ENCODE data around the gene GRM4.

The GRM4 gene

DNA sequence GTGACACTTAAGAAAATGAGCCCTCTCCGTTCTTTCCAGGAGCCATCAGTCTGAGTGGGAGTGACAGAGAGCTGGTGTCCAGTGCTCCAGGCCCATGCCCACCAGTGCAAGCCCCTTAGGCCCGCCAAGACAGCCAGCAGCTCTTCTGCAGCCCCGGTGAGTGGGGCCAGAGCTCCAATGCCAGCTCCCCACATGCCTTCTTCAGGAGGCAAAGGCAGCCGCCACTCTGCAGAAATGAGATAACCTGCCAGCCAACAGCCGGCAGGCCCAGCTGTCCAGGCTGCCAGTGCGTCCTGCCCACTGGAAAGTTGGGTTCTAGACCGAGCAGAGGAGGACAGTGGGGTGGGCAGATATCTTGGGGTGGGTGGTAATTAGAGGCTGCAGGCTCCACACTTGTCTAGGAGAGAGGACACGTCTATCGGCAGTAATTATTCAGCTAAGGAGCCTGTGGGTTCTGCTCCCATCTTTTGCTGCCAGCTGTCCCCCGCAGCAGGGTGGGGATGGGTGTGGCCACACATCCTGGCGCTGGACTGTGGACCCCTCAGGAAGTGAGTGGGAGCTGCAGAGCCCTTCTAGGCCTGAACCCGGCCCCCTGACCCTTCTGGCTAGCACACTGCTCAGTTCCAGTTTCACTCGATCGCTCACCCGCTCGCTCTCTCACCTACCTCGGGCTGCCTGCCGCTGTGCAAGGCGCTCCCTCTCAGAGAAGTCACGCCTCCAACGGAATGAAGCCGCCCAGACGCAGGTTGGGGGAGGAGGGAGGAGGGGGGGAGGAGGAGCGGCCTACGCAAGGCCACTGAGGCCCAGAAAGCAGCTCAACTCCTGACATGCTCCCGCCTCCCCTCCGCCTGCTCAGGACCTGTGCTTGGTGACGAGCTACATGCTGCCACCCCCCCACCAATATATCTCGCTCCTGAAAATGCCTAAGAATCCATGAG, 3.6 kb downstream of the GRM4 start:
- Histone ChIP-seq H3K36me3 (no peaks in the 10 kb centered on the region), H3K9me3 (no peaks in the 10 kb centered on the region), H3K4me3 (ENCODE audit: low read depth in 1 of 2, low read length in 1 of 2) (no peak overlapping the region), H3K27ac (no peak overlapping the region), H3K4me1 (ENCODE audit: control insufficient read depth in 1 of 2, insufficient read depth in 1 of 2, low read depth in 1 of 2, low read length in 1 of 2) (no peaks in the 10 kb centered on the region), H3K27me3 (peaks cover 99% of the 10 kb centered on the region)
- TF ChIP-seq, protein P1, sequence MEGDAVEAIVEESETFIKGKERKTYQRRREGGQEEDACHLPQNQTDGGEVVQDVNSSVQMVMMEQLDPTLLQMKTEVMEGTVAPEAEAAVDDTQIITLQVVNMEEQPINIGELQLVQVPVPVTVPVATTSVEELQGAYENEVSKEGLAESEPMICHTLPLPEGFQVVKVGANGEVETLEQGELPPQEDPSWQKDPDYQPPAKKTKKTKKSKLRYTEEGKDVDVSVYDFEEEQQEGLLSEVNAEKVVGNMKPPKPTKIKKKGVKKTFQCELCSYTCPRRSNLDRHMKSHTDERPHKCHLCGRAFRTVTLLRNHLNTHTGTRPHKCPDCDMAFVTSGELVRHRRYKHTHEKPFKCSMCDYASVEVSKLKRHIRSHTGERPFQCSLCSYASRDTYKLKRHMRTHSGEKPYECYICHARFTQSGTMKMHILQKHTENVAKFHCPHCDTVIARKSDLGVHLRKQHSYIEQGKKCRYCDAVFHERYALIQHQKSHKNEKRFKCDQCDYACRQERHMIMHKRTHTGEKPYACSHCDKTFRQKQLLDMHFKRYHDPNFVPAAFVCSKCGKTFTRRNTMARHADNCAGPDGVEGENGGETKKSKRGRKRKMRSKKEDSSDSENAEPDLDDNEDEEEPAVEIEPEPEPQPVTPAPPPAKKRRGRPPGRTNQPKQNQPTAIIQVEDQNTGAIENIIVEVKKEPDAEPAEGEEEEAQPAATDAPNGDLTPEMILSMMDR (IDR thresholded peaks at IDR 0.05): no peak

DNA sequence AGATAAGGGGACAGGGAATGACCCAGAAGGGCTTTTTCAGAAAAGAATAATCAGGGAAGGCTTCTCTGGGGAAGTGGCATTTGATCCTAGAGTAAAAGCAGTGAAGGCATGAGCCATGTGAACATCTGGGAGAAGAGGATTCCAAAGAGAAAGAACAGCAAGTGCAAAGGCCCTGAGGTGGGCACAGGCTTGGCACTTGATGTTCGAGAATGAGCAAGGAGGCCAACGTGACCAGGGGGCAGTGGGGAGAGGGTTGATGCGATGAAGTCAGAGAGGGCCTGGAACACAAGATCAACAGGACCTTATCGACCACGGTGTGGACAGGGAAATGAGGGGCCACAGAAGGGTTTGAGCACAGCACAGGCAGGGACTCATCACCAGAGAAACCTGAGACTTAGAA, 5.8 kb downstream of the GRM4 start:
- Histone ChIP-seq H3K27me3 (peaks cover 98% of the 10 kb centered on the region), H3K4me1 (ENCODE audit: control insufficient read depth in 1 of 2, insufficient read depth in 1 of 2, low read depth in 1 of 2, low read length in 1 of 2) (no peaks in the 10 kb centered on the region), H3K4me3 (ENCODE audit: low read depth in 1 of 2, low read length in 1 of 2) (no peak overlapping the region), H3K27ac (no peak overlapping the region), H3K36me3 (no peaks in the 10 kb centered on the region), H3K9me3 (no peaks in the 10 kb centered on the region)
- TF ChIP-seq, protein P1 (IDR thresholded peaks at IDR 0.05): no peak

DNA sequence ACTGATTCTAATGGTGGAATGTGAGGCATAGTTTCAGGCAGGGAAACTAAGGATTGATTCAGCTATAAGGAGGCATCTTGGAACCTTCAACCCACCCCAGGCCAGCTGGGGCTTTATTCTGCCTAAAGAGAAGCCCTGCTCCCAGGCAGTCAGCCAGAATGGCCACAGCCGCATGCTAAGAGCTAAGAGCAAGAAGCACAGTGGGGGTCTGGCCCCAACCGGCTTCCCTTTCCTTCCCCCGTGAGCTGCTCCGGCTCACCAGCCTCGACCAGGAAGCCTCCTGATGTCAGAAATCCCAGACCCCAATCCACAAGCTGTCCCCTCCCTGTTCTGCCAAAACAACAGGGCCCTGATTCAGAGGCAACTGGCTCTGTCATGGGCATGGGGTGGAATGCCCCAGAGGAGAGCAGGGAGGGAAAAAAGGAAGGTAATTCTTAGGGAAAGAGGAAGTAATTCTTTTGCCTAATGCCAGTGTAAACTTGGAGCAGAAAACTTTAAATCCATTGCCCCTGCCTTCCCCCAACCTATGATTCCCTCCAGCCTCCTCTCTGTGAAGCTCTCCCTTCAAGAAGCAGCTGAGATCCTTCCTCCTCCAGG, 6.9 kb downstream of the GRM4 start:
- Histone ChIP-seq H3K4me1 (ENCODE audit: control insufficient read depth in 1 of 2, insufficient read depth in 1 of 2, low read depth in 1 of 2, low read length in 1 of 2) (no peaks in the 10 kb centered on the region), H3K27me3 (peaks cover 97% of the 10 kb centered on the region), H3K9me3 (no peaks in the 10 kb centered on the region), H3K36me3 (no peaks in the 10 kb centered on the region), H3K4me3 (ENCODE audit: low read depth in 1 of 2, low read length in 1 of 2) (no peak overlapping the region), H3K27ac (no peak overlapping the region)
- TF ChIP-seq, protein P1 (IDR thresholded peaks at IDR 0.05): no peak

DNA sequence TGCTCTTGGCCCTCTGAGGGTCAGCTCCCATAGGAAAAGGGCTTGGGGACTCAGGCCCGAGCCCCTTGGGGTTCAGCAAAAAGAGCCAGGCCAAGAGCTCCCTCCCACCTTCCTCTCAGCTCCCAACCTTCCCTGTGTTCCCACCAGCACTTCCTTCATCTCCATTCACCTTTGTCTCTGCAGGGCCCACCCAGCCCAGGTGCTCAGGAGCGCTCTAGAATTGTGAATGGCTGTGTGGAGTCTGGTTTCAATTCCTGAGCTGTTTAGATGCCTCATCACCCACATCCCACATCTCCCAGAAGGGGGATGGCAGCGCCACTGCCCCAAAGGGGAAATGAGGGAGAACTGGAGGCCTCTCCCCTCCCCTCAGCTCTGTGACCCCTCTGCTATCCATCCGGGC, 7.7 kb downstream of the GRM4 start:
- peaks cover 97% of the 10 kb centered on the region for H3K27me3 ChIP-seq
- no peak overlapping the region for H3K27ac ChIP-seq
- no peaks in the 10 kb centered on the region for H3K9me3 ChIP-seq
- no peaks in the 10 kb centered on the region for H3K36me3 ChIP-seq
- TF ChIP-seq, protein P1 (IDR thresholded peaks at IDR 0.05): no peak
- no peak overlapping the region for H3K4me3 ChIP-seq (ENCODE audit: low read depth in 1 of 2, low read length in 1 of 2)
- no peaks in the 10 kb centered on the region for H3K4me1 ChIP-seq (ENCODE audit: control insufficient read depth in 1 of 2, insufficient read depth in 1 of 2, low read depth in 1 of 2, low read length in 1 of 2)

DNA sequence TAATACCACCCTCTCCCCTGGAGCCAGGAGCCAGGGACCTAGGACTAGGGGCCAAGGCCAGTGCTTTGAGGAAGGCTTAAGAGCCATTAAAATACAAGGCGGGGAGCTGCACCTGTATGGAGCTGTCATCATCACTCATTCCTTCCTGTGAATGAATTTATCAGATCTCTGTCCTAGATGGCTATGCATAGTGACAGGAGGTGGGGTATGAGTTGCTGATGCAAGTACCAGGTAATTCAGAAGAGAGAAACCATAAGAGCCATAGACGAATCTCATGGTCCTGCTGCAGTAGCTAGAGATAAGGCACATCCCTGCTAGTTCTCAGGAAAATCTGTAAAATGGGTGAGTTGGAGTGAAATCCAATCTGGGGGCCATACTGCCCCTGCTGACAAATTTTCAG, 10.3 kb downstream of the GRM4 start:
- Histone ChIP-seq H3K36me3 (no peaks in the 10 kb centered on the region), H3K27me3 (peaks cover 95% of the 10 kb centered on the region), H3K4me3 (ENCODE audit: low read depth in 1 of 2, low read length in 1 of 2) (no peak overlapping the region), H3K4me1 (ENCODE audit: control insufficient read depth in 1 of 2, insufficient read depth in 1 of 2, low read depth in 1 of 2, low read length in 1 of 2) (no peaks in the 10 kb centered on the region), H3K9me3 (no peaks in the 10 kb centered on the region), H3K27ac (no peak overlapping the region)
- TF ChIP-seq, protein P1 (IDR thresholded peaks at IDR 0.05): no peak

Data from neutrophil (primary cell).